Stimulated activated CD4-positive, alpha-beta T cell treated with anti-CD3 and anti-CD28 coated beads, Interleukin-2, amount 100 ng/mL, for 4 hours (primary cell): ENCODE results near the gene NR5A1.

ENCODE experiments used
- DNase-seq: peaks from one replicate; pipeline ENCODE4 v3.0.0-alpha.2; 2020; ENCODE audit warnings: low read depth

The NR5A1 gene

DNA sequence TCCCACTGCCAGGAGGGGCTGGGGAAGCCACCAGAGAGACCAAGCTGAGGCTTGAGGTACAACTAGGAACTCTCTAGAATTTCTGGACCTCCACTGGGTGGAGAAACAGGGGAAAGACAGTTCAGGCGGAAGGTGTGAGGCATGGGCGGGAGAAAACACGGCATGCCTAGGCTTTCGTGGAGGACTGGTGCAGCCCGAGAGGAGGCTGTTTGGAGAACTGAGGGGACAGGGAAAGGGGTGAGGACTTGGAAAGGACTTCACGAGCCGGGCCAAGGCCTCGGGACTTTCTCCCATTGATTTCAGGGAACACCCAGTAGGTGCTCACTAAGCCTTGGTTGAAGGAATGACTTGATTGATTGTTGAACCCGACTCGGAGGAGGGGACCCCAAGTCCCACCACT is 66.4 kb downstream of the NR5A1 start:
- DNase-seq, result no peak

DNA sequence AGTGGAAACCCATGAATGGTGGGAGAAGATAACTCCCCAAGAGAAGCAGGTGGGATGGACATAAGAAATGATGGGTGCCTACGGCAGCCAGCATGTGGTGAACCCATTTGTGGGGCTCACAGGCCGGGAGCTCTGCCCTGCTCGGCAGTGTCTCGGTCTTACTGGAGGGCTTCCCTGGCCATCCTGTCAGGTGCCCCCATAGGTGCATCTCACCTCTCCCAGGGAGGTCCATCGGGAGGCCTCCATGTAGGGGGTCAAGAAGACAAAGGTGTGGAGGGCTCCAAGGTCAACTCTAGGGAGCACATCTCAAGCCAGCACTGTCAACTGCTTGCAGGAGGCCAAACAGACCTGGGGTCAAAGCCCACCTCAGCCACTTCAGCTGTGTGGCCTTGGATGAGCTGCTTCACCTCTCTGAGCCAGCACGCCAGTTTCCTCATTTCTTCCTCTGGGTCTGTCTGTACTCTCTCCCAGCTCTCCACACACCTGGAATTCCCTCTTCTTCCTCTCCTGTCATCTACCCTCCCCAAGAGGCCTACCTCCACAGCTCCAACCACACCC is 67.4 kb downstream of the NR5A1 start:
- DNase-seq, result no peak

DNA sequence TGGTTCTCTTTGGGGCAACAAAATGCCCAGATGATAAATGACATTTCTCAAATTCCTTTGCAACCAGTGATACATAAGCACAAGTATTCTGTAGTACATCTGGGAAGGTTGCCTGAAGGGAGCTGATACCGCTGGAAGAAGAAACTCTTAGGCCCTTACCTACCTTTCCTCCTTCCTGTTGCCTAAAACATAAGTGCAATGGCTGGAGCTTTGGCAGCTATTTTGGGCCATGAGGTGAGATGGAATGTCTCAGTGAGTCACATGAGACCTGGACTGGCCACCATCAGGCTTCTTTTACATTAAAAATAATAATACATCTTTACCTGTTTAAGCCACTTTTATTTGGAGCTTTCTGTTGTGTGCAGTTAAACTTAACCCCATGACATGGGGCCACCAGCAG is 68.1 kb downstream of the NR5A1 start:
- DNase-seq, result no peak

DNA sequence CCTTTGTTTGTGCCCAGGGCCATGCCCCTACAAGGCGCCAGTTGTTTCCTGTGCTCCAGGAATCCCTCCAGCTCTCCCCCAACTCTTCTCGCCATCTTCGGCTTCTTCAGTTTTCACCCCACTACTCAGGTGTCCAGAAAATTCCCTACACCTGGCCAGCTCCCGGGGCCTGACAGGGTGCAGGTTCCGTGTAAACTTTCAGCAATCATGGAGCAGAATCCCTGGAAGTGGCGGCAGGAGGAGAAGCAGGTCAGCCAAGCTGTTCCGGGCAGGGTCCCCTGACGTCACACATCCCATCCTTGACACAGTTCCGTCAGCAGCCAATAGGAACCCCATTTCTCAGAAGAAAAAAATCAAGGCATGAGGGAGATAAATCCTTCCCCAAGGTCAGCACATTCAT is 69.1 kb downstream of the NR5A1 start:
- no peak for DNase-seq

DNA sequence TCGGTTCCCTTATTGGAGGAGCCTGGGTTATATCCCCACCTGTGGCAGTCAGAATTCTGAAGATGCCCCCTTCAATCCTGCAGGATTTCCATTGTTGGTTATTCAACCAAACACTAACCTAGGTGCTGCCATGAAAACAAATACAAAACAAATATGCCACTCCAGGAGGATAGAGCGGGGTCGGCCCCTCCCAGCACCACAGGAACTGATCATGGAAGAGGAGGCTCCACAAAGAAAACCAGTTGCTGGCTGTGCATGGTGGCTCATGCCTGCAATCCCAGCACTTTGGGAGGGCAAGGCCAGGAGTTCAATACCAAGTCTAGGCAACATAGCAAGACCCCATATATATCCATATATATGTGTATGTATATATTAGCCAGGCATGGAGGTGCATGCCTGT is 70.1 kb downstream of the NR5A1 start:
- no peak for DNase-seq

DNA sequence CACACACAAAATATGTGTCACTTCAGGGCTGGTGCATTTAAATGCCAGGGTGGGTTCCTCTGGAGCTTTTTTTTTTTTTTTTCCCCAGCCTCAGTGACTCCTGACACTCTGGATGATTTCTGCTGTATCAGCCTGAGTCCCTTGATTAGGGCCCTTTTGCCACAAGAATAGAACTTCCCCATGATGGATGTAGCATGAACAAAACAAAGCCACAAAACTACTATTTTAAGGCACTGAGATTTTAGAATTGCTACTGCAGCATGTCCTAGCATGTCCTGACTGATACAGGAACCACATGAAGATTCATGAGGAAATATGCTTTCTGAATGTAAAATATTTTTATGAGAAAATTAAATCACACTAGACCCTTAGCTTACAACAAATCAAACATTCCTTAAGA is 70.9 kb downstream of the NR5A1 start:
- no peak for DNase-seq
